ENCODE results near the gene PTGIR.

The PTGIR gene

GRCh38 chr19:46621191-46622117, 3.4 kb downstream of the PTGIR start:
- no peak for TF ChIP-seq CTCF (IDR thresholded peaks at IDR 0.05; ENCODE audit: control insufficient read depth, extremely low read depth, insufficient read depth)
- no peak overlapping the region for H3K4me3 ChIP-seq (ENCODE audit: low read depth, low read length)

GRCh38 chr19:46620716-46621115, 4.2 kb downstream of the PTGIR start:
- no peak overlapping the region for H3K4me3 ChIP-seq (ENCODE audit: low read depth, low read length)
- DNase-seq (ENCODE audit: low read depth) = no peak
- no peak for TF ChIP-seq CTCF (IDR thresholded peaks at IDR 0.05; ENCODE audit: control insufficient read depth, extremely low read depth, insufficient read depth)

More at GRCh38 chr19:46621191-46622117, 3.4 kb downstream of the PTGIR start:
- DNase-seq (ENCODE audit: low read depth) = no peak

GRCh38 chr19:46620267-46620666, 4.6 kb downstream of the PTGIR start:
- no peak overlapping the region for H3K4me3 ChIP-seq (ENCODE audit: low read depth, low read length)
- no peak for DNase-seq (ENCODE audit: low read depth)
- TF ChIP-seq CTCF (IDR thresholded peaks at IDR 0.05; ENCODE audit: control insufficient read depth, extremely low read depth, insufficient read depth) = no peak

GRCh38 chr19:46618670-46619231, 6.1 kb downstream of the PTGIR start:
- TF ChIP-seq CTCF (IDR thresholded peaks at IDR 0.05; ENCODE audit: control insufficient read depth, extremely low read depth, insufficient read depth) = no peak
- H3K4me3 ChIP-seq (ENCODE audit: low read depth, low read length) = no peak overlapping the region
- DNase-seq (ENCODE audit: low read depth) = peak; percentile 35

- no peak for DNase-seq (ENCODE audit: low read depth)
- no peak for TF ChIP-seq CTCF (IDR thresholded peaks at IDR 0.05; ENCODE audit: control insufficient read depth, extremely low read depth, insufficient read depth)
- H3K4me3 ChIP-seq (ENCODE audit: low read depth, low read length) = no peak overlapping the region
These were observed 7.3 kb downstream of the PTGIR start for GRCh38 chr19:46617601-46618000.

- H3K4me3 ChIP-seq (ENCODE audit: low read depth, low read length) = no peak overlapping the region
- peak; percentile 27 for DNase-seq (ENCODE audit: low read depth)
- peak; percentile 43; the same call in 1 of the 2 replicates for TF ChIP-seq CTCF (IDR thresholded peaks at IDR 0.05; ENCODE audit: control insufficient read depth, extremely low read depth, insufficient read depth)
These were observed 8.1 kb downstream of the PTGIR start for GRCh38 chr19:46616631-46617322.
